Neural progenitor cell (in vitro differentiated cells): Measurements from ENCODE around the gene MAML3. TPM values are rescaled to one million over a fixed set of nuclear protein-coding genes. Genes with fewer than 3 reads are reported as not detected.

ENCODE experiments used
- DNase-seq: peaks from one replicate; pipeline ENCODE4 v3.0.0-alpha.2; 2016; ENCODE audit warnings: low spot score
- H2AFZ ChIP-seq: fragments of 200-600 bp; sonication (generic); replicated peaks from 2 replicates; pipeline ENCODE4 v1.6.1; 2016; ENCODE audit warnings: antibody characterized with exemption
- H3F3A ChIP-seq: fragments of 200-600 bp; sonication (generic); 2 replicates; pipeline ENCODE4 v1.6.1; 2016; ENCODE audit warnings: antibody characterized with exemption, low read depth
- H3K27ac ChIP-seq: fragments of 200-600 bp; sonication (generic); 2 replicates; pipeline ENCODE4 v1.5.1; 2016; ENCODE audit warnings: mild to moderate bottlenecking
- H3K27me3 ChIP-seq: fragments of 200-600 bp; sonication (generic); 2 replicates; pipeline ENCODE4 v1.6.1; 2016; ENCODE audit warnings: mild to moderate bottlenecking, moderate library complexity
- H3K36me3 ChIP-seq: fragments of 200-600 bp; sonication (generic); 2 replicates; pipeline ENCODE4 v1.5.1; 2016
- H3K4me1 ChIP-seq: fragments of 200-600 bp; sonication (generic); 2 replicates; pipeline ENCODE4 v1.6.1; 2016; ENCODE audit warnings: mixed run types
- H3K4me2 ChIP-seq: fragments of 200-600 bp; sonication (generic); 2 replicates; pipeline ENCODE4 v1.6.1; 2016
- H3K4me3 ChIP-seq: fragments of 200-600 bp; sonication (generic); 2 replicates; pipeline ENCODE4 v1.5.1; 2016
- H3K79me2 ChIP-seq: fragments of 200-600 bp; sonication (generic); 2 replicates; pipeline ENCODE4 v1.6.1; 2016; ENCODE audit warnings: low read depth
- H3K9ac ChIP-seq: fragments of 200-600 bp; sonication (generic); 2 replicates; pipeline ENCODE4 v1.6.1; 2016
- H3K9me3 ChIP-seq: fragments of 200-600 bp; sonication (generic); 2 replicates; pipeline ENCODE4 v1.5.1; 2016; ENCODE audit warnings: low read depth
- H4K20me1 ChIP-seq: fragments of 200-600 bp; sonication (generic); 2 replicates; pipeline ENCODE4 v1.6.1; 2016; ENCODE audit warnings: low read depth
- H3K27ac Mint-ChIP-seq: 3 replicates; pipeline ENCODE4 v1.8.0; 2021; ENCODE audit warnings: mixed read lengths
- H3K27me3 Mint-ChIP-seq: 2 replicates; pipeline ENCODE4 v1.8.0; 2022; ENCODE audit warnings: low read depth, mild to moderate bottlenecking, inconsistent platforms, moderate library complexity, mixed read lengths; ENCODE audit not compliant: insufficient read depth
- H3K36me3 Mint-ChIP-seq: 3 replicates; pipeline ENCODE4 v1.8.0; 2021; ENCODE audit warnings: mixed read lengths
- H3K4me1 Mint-ChIP-seq: 3 replicates; pipeline ENCODE4 v1.8.0; 2021; ENCODE audit warnings: mixed read lengths
- H3K4me3 Mint-ChIP-seq: 3 replicates; pipeline ENCODE4 v1.8.0; 2021; ENCODE audit warnings: mild to moderate bottlenecking, moderate library complexity, mixed read lengths
- H3K9me3 Mint-ChIP-seq: 3 replicates; pipeline ENCODE4 v1.8.0; 2020; ENCODE audit warnings: mixed read lengths
- EZH2 ChIP-seq: fragments of 200-600 bp; sonication (generic); IDR thresholded peaks from 2 replicates; pipeline ENCODE4 v1.6.1; 2017; ENCODE audit warnings: antibody characterized with exemption, mild to moderate bottlenecking, moderate library complexity
- EZH2phosphoT487 ChIP-seq: fragments of 200-600 bp; sonication (generic); IDR thresholded peaks from 2 replicates; pipeline ENCODE4 v1.6.1; 2017; ENCODE audit warnings: antibody characterized with exemption
- total RNA-seq: library from RNA; depleted of rRNA; stranded (reverse); fragments of >200 nt; gene quantifications from 2 replicates; pipeline ENCODE4 v1.2.3, GENCODE V29; 2015; ENCODE audit warnings: low replicate concordance
- TF ChIP-seq, protein P1 (sequence below): fragments of 200-600 bp; sonication (generic); IDR thresholded peaks from 2 replicates; pipeline ENCODE4 v1.5.1; 2017; ENCODE audit warnings: antibody characterized with exemption, mild to moderate bottlenecking

The MAML3 gene
- total RNA-seq, 1 donor from 2014 or later = 14.4 TPM

DNA sequence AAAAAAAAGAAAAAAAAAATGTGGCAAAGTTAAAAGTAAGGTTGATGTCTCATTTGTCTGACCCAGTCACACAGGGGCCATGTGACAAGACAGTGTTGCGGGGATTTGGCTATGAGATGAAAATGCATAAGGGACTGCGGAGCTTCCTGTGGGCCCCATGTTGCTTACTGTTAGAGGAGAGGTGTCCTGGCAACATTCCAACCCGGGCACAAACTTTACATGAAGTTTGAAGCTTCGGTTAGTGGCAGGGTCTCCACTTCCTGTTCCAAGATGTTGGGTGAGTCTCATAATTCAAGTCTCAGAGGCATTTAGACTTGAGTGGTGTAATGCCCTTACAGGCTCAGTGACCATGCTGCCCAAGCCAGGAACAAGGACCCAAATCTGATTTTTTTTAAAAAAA is 111.3 kb downstream of the MAML3 start:
- H3K4me2 ChIP-seq = no peak overlapping the region
- peaks cover 29% of the 10 kb centered on the region for H3K4me1 ChIP-seq
- Mint-ChIP-seq H3K4me3 (no peak overlapping the region), H3K27me3 (peaks cover 4% of the 10 kb centered on the region), H3K4me1 (peaks cover 34% of the 10 kb centered on the region), H3K36me3 (no peaks in the 10 kb centered on the region), H3K27ac (no peak overlapping the region), H3K9me3 (no peaks in the 10 kb centered on the region)
- peaks cover 16% of the 10 kb centered on the region for H3F3A ChIP-seq
- H3K9me3 ChIP-seq = no peaks in the 10 kb centered on the region
- H4K20me1 ChIP-seq = peaks cover 5% of the 10 kb centered on the region
- H3K79me2 ChIP-seq = peaks cover 6% of the 10 kb centered on the region
- no peaks in the 10 kb centered on the region for H3K36me3 ChIP-seq
- no peak overlapping the region for H3K9ac ChIP-seq
- no peak for DNase-seq
- no peaks in the 10 kb centered on the region for H3K27me3 ChIP-seq
- no peak overlapping the region for H3K4me3 ChIP-seq
- H3K27ac ChIP-seq = no peak overlapping the region
- TF ChIP-seq EZH2 (no peak), EZH2phosphoT487 (no peak)
- TF ChIP-seq, protein P1, sequence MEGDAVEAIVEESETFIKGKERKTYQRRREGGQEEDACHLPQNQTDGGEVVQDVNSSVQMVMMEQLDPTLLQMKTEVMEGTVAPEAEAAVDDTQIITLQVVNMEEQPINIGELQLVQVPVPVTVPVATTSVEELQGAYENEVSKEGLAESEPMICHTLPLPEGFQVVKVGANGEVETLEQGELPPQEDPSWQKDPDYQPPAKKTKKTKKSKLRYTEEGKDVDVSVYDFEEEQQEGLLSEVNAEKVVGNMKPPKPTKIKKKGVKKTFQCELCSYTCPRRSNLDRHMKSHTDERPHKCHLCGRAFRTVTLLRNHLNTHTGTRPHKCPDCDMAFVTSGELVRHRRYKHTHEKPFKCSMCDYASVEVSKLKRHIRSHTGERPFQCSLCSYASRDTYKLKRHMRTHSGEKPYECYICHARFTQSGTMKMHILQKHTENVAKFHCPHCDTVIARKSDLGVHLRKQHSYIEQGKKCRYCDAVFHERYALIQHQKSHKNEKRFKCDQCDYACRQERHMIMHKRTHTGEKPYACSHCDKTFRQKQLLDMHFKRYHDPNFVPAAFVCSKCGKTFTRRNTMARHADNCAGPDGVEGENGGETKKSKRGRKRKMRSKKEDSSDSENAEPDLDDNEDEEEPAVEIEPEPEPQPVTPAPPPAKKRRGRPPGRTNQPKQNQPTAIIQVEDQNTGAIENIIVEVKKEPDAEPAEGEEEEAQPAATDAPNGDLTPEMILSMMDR = no peak
- H2AFZ ChIP-seq = no peak overlapping the region

DNA sequence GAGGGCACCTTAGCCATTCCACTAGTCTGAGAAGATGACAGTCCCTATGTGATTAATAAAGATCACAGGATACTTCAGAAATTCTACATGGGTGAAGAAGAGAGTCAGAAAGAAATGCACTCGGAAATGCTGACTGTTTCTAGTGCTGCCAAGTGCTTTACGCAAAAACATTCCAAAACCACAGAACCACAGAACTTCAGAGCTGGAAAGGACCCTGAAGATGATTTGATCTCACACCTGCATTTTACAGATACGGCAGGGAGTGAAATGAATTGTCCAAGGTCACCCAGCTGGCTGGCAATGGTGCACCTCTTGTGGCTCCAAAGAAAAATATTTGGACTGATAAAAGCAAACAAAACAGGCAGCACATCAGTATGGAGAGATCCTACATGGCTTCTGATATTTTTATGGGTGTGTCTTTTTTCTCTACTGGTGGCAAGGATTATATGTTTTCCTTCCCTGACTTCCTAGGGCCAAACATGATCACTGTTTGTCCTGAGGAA is 115.9 kb downstream of the MAML3 start:
- TF ChIP-seq, protein P1 = no peak
- TF ChIP-seq EZH2phosphoT487 (no peak), EZH2 (no peak)
- Histone ChIP-seq H3K36me3 (no peaks in the 10 kb centered on the region), H3K9ac (no peak overlapping the region), H4K20me1 (peaks cover 5% of the 10 kb centered on the region), H3K27ac (peak overlapping the region; percentile 19), H3K4me1 (peaks cover 26% of the 10 kb centered on the region), H2AFZ (no peak overlapping the region), H3F3A (peaks cover 12% of the 10 kb centered on the region), H3K9me3 (no peaks in the 10 kb centered on the region), H3K4me2 (peak overlapping the region; percentile 43), H3K79me2 (peaks cover 3% of the 10 kb centered on the region), H3K4me3 (no peak overlapping the region), H3K27me3 (no peaks in the 10 kb centered on the region)
- Mint-ChIP-seq H3K4me3 (no peak overlapping the region), H3K27me3 (peaks cover 4% of the 10 kb centered on the region), H3K36me3 (no peaks in the 10 kb centered on the region), H3K4me1 (peaks cover 27% of the 10 kb centered on the region), H3K9me3 (no peaks in the 10 kb centered on the region), H3K27ac (no peak overlapping the region)
- no peak for DNase-seq

GRCh38 chr4:140037353-140038030 is 116.5 kb downstream of the MAML3 start:
- Mint-ChIP-seq H3K4me1 (peaks cover 27% of the 10 kb centered on the region), H3K27ac (no peak overlapping the region), H3K27me3 (peaks cover 4% of the 10 kb centered on the region), H3K4me3 (no peak overlapping the region), H3K9me3 (no peaks in the 10 kb centered on the region), H3K36me3 (no peaks in the 10 kb centered on the region)
- no peak overlapping the region for H2AFZ ChIP-seq
- no peak overlapping the region for H3K9ac ChIP-seq
- peaks cover 26% of the 10 kb centered on the region for H3K4me1 ChIP-seq
- no peak overlapping the region for H3K4me3 ChIP-seq
- TF ChIP-seq EZH2phosphoT487 = no peak
- TF ChIP-seq, protein P1 = no peak
- no peak for TF ChIP-seq EZH2
- peak overlapping the region; percentile 63 for H3K27ac ChIP-seq
- no peaks in the 10 kb centered on the region for H3K36me3 ChIP-seq
- no peaks in the 10 kb centered on the region for H3K79me2 ChIP-seq
- DNase-seq = peak; percentile 65
- peaks cover 12% of the 10 kb centered on the region for H3F3A ChIP-seq
- peaks cover 5% of the 10 kb centered on the region for H4K20me1 ChIP-seq
- H3K27me3 ChIP-seq = no peaks in the 10 kb centered on the region
- H3K4me2 ChIP-seq = peak overlapping the region; percentile 43
- no peaks in the 10 kb centered on the region for H3K9me3 ChIP-seq
